Stimulated activated naive B cell treated with anti-CD40 and anti-IgM and Interleukin-4, amounts not matched to agents 10 μg/mL and 1 μg/mL and 100 μg/mL, for 72 hours (primary cell): Measurements from ENCODE around the gene CORO7.

ENCODE experiments used
- ATAC-seq, 2 donors: fragments of 150-1000 bp; cut with Tn5 transposase; replicated peaks; 2 replicates each; pipeline ENCODE4 v1.10.0; 2021; ENCODE audit warnings: moderate library complexity in 1 of 2
- DNase-seq: peaks from one replicate; pipeline ENCODE4 v3.0.0; 2021
- H3K27ac Mint-ChIP-seq: one replicate; pipeline ENCODE4 v1.8.0; 2022; ENCODE audit warnings: mild to moderate bottlenecking, mixed read lengths
- H3K27me3 Mint-ChIP-seq, 2 donors: one replicate each; pipeline ENCODE4 v1.8.0; 2022; ENCODE audit warnings: mixed read lengths in 2 of 2
- H3K36me3 Mint-ChIP-seq, 2 donors: one replicate each; pipeline ENCODE4 v1.8.0; 2022; ENCODE audit warnings: mixed read lengths in 2 of 2, mild to moderate bottlenecking in 1 of 2
- H3K4me1 Mint-ChIP-seq, 2 donors: one replicate each; pipeline ENCODE4 v1.8.0; 2022; ENCODE audit warnings: mixed read lengths in 2 of 2, mild to moderate bottlenecking in 1 of 2
- H3K4me3 Mint-ChIP-seq, 2 donors: one replicate each; pipeline ENCODE4 v1.8.0; 2022; ENCODE audit warnings: mild to moderate bottlenecking in 2 of 2, mixed read lengths in 2 of 2, moderate library complexity in 1 of 2
- H3K9me3 Mint-ChIP-seq, 2 donors: one replicate each; pipeline ENCODE4 v1.8.0; 2022; ENCODE audit warnings: mixed read lengths in 2 of 2, mild to moderate bottlenecking in 1 of 2

The CORO7 gene

GRCh38 chr16:4416200-4417032, at the start of gene CORO7:
TSS of gene CORO7 (minus strand) at chr16:4416596. CDS start at chr16:4416518, 78 bp downstream.
- no peaks in the 10 kb centered on the region for H3K9me3 Mint-ChIP-seq
- H3K27ac Mint-ChIP-seq, result peak within 1 kb of the TSS; percentile 97
- peak; percentile 83 to 91 for ATAC-seq
- peak; percentile 98 for DNase-seq
- no peaks in the 10 kb centered on the region for H3K27me3 Mint-ChIP-seq
- H3K4me3 Mint-ChIP-seq, result peak within 1 kb of the TSS; percentile 89 to 93
- peaks cover 18 to 29% of the 10 kb centered on the region in 2 donors for H3K4me1 Mint-ChIP-seq
- peaks cover 3 to 11% of the 10 kb centered on the region in 2 donors for H3K36me3 Mint-ChIP-seq

GRCh38 chr16:4463522-4464163, 47.2 kb upstream of the CORO7 start:
- ATAC-seq (no peak), DNase-seq (no peak)
- peaks cover 38 to 53% of the 10 kb centered on the region in 2 donors for H3K36me3 Mint-ChIP-seq
- peak overlapping the region; percentile 57 for H3K27ac Mint-ChIP-seq
- no peaks in the 10 kb centered on the region for H3K9me3 Mint-ChIP-seq
- H3K27me3 Mint-ChIP-seq, result no peaks in the 10 kb centered on the region
- no peak overlapping the region for H3K4me3 Mint-ChIP-seq
- peaks cover 3 to 5% of the 10 kb centered on the region in 2 donors for H3K4me1 Mint-ChIP-seq

GRCh38 chr16:4461250-4462085, 45.1 kb upstream of the CORO7 start:
- no peak overlapping the region for H3K4me3 Mint-ChIP-seq
- H3K4me1 Mint-ChIP-seq, result peaks cover 5% of the 10 kb centered on the region in 2 donors
- peak overlapping the region; percentile 20 for H3K27ac Mint-ChIP-seq
- H3K9me3 Mint-ChIP-seq, result no peaks in the 10 kb centered on the region
- ATAC-seq (peak in 1 of 2 donors; percentile 31), DNase-seq (no peak)
- H3K36me3 Mint-ChIP-seq, result peaks cover 33 to 50% of the 10 kb centered on the region in 2 donors
- no peaks in the 10 kb centered on the region for H3K27me3 Mint-ChIP-seq

GRCh38 chr16:4460936-4461249, 44.5 kb upstream of the CORO7 start:
- no peak overlapping the region for H3K4me3 Mint-ChIP-seq
- H3K4me1 Mint-ChIP-seq, result peaks cover 7 to 8% of the 10 kb centered on the region in 2 donors
- H3K36me3 Mint-ChIP-seq, result peaks cover 32 to 47% of the 10 kb centered on the region in 2 donors
- no peak overlapping the region for H3K27ac Mint-ChIP-seq
- no peaks in the 10 kb centered on the region for H3K27me3 Mint-ChIP-seq
- DNase-seq, result no peak
- no peak for ATAC-seq
- H3K9me3 Mint-ChIP-seq, result no peaks in the 10 kb centered on the region

GRCh38 chr16:4455951-4456350, 39.6 kb upstream of the CORO7 start:
- Mint-ChIP-seq H3K9me3 (no peaks in the 10 kb centered on the region), H3K4me3 (no peak overlapping the region), H3K36me3 (peaks cover 33 to 54% of the 10 kb centered on the region in 2 donors), H3K27me3 (no peaks in the 10 kb centered on the region), H3K4me1 (peaks cover 7% of the 10 kb centered on the region in 2 donors), H3K27ac (peak overlapping the region; percentile 14)
- no peak for ATAC-seq
- DNase-seq, result no peak

- Mint-ChIP-seq H3K4me1 (peaks cover 5 to 7% of the 10 kb centered on the region in 2 donors), H3K27me3 (no peaks in the 10 kb centered on the region), H3K36me3 (peaks cover 33 to 58% of the 10 kb centered on the region in 2 donors), H3K4me3 (no peak overlapping the region), H3K27ac (no peak overlapping the region), H3K9me3 (no peaks in the 10 kb centered on the region)
- DNase-seq (no peak), ATAC-seq (no peak)
These were observed 38.7 kb upstream of the CORO7 start for GRCh38 chr16:4455081-4455480.

- Mint-ChIP-seq H3K27ac (peak overlapping the region; percentile 37), H3K36me3 (peaks cover 33 to 56% of the 10 kb centered on the region in 2 donors), H3K9me3 (no peaks in the 10 kb centered on the region), H3K4me1 (peaks cover 5 to 7% of the 10 kb centered on the region in 2 donors), H3K4me3 (no peak overlapping the region), H3K27me3 (no peaks in the 10 kb centered on the region)
- ATAC-seq (no peak), DNase-seq (no peak)
These were observed 38.2 kb upstream of the CORO7 start for GRCh38 chr16:4454623-4455022.

GRCh38 chr16:4452674-4453073, 36.3 kb upstream of the CORO7 start:
- Mint-ChIP-seq H3K36me3 (peaks cover 35 to 48% of the 10 kb centered on the region in 2 donors), H3K4me1 (peaks cover 4 to 5% of the 10 kb centered on the region in 2 donors), H3K27ac (no peak overlapping the region)

GRCh38 chr16:4450931-4451519, 34.6 kb upstream of the CORO7 start:
- ATAC-seq (no peak), DNase-seq (no peak)
- no peaks in the 10 kb centered on the region for H3K9me3 Mint-ChIP-seq
- peaks cover 1 to 2% of the 10 kb centered on the region in 2 donors for H3K4me1 Mint-ChIP-seq
- H3K4me3 Mint-ChIP-seq, result no peak overlapping the region
- peaks cover 41 to 55% of the 10 kb centered on the region in 2 donors for H3K36me3 Mint-ChIP-seq
- peak overlapping the region; percentile 14 for H3K27ac Mint-ChIP-seq
- no peaks in the 10 kb centered on the region for H3K27me3 Mint-ChIP-seq

More at GRCh38 chr16:4452674-4453073, 36.3 kb upstream of the CORO7 start:
- Mint-ChIP-seq H3K27me3 (no peaks in the 10 kb centered on the region), H3K4me3 (no peak overlapping the region), H3K9me3 (no peaks in the 10 kb centered on the region)
- DNase-seq (no peak), ATAC-seq (no peak)

GRCh38 chr16:4450430-4450829, 34.0 kb upstream of the CORO7 start:
- Mint-ChIP-seq H3K4me1 (no peaks in the 10 kb centered on the region), H3K27me3 (no peaks in the 10 kb centered on the region), H3K27ac (peak overlapping the region; percentile 14), H3K9me3 (no peaks in the 10 kb centered on the region), H3K36me3 (peaks cover 37 to 51% of the 10 kb centered on the region in 2 donors), H3K4me3 (no peak overlapping the region)
- DNase-seq (no peak), ATAC-seq (no peak)

GRCh38 chr16:4443986-4444385, 27.6 kb upstream of the CORO7 start:
- no peak overlapping the region for H3K27ac Mint-ChIP-seq
- ATAC-seq, result no peak
- no peaks in the 10 kb centered on the region for H3K4me1 Mint-ChIP-seq
- H3K27me3 Mint-ChIP-seq, result no peaks in the 10 kb centered on the region
- H3K9me3 Mint-ChIP-seq, result no peaks in the 10 kb centered on the region
- no peak overlapping the region for H3K4me3 Mint-ChIP-seq
- H3K36me3 Mint-ChIP-seq, result peaks cover 46 to 52% of the 10 kb centered on the region in 2 donors
- no peak for DNase-seq

- no peak overlapping the region for H3K27ac Mint-ChIP-seq
- no peak overlapping the region for H3K4me3 Mint-ChIP-seq
- H3K27me3 Mint-ChIP-seq, result no peaks in the 10 kb centered on the region
- H3K4me1 Mint-ChIP-seq, result no peaks in the 10 kb centered on the region
- ATAC-seq (no peak), DNase-seq (no peak)
- H3K9me3 Mint-ChIP-seq, result no peaks in the 10 kb centered on the region
- H3K36me3 Mint-ChIP-seq, result peaks cover 46 to 52% of the 10 kb centered on the region in 2 donors
These were observed 26.9 kb upstream of the CORO7 start for GRCh38 chr16:4443271-4443670.

GRCh38 chr16:4442371-4442770, 26.0 kb upstream of the CORO7 start:
- no peak for ATAC-seq
- no peak for DNase-seq
- Mint-ChIP-seq H3K36me3 (peaks cover 43 to 50% of the 10 kb centered on the region in 2 donors), H3K9me3 (no peaks in the 10 kb centered on the region), H3K27me3 (no peaks in the 10 kb centered on the region), H3K4me3 (no peak overlapping the region), H3K4me1 (no peaks in the 10 kb centered on the region), H3K27ac (no peak overlapping the region)

GRCh38 chr16:4437366-4437765, 21.0 kb upstream of the CORO7 start:
- Mint-ChIP-seq H3K4me1 (peaks cover 5 to 19% of the 10 kb centered on the region in 2 donors), H3K36me3 (peaks cover 31 to 48% of the 10 kb centered on the region in 2 donors), H3K4me3 (no peak overlapping the region), H3K27ac (peak overlapping the region; percentile 2), H3K9me3 (no peaks in the 10 kb centered on the region), H3K27me3 (no peaks in the 10 kb centered on the region)
- ATAC-seq, result no peak
- no peak for DNase-seq
